Mesendoderm (in vitro differentiated cells): Measurements from ENCODE around the gene AGXT2.

Experiments
- DNase-seq: peaks from one replicate; pipeline ENCODE4 v3.0.0; 2013
- H2AK5ac ChIP-seq: 2 replicates; pipeline ENCODE4 v1.6.1; 2013; ENCODE audit warnings: low read length, inconsistent platforms
- H2BK120ac ChIP-seq: 2 replicates; pipeline ENCODE4 v1.6.1; 2013; ENCODE audit warnings: low read depth, mild to moderate bottlenecking, low read length, moderate library complexity, mixed read lengths
- H2BK15ac ChIP-seq: replicated peaks from 2 replicates; pipeline ENCODE4 v1.6.1; 2013; ENCODE audit warnings: low read depth, mild to moderate bottlenecking, moderate library complexity
- H2BK5ac ChIP-seq: 2 replicates; pipeline ENCODE4 v1.6.1; 2013; ENCODE audit warnings: low read length, inconsistent platforms
- H3K18ac ChIP-seq: 2 replicates; pipeline ENCODE4 v1.6.1; 2013; ENCODE audit warnings: mild to moderate bottlenecking, low read length, mixed read lengths
- H3K23ac ChIP-seq: one replicate; pipeline ENCODE4 v1.6.1; 2013; ENCODE audit warnings: low read length
- H3K27ac ChIP-seq: 2 replicates; pipeline ENCODE4 v1.5.1; 2013; ENCODE audit warnings: low read depth, mild to moderate bottlenecking, inconsistent platforms, low read length, moderate library complexity
- H3K27me3 ChIP-seq: 2 replicates; pipeline ENCODE4 v1.6.1; 2013; ENCODE audit warnings: low read length, control low read depth, mild to moderate bottlenecking, inconsistent platforms; ENCODE audit not compliant: insufficient read depth, poor library complexity
- H3K36me3 ChIP-seq: 2 replicates; pipeline ENCODE4 v1.6.1; 2013; ENCODE audit warnings: low read length, inconsistent platforms; ENCODE audit not compliant: control insufficient read depth, insufficient read depth
- H3K4ac ChIP-seq: one replicate; pipeline ENCODE4 v1.6.1; 2013; ENCODE audit warnings: low read depth, mild to moderate bottlenecking, low read length, moderate library complexity
- H3K4me1 ChIP-seq: 2 replicates; pipeline ENCODE4 v1.6.1; 2013; ENCODE audit warnings: low read depth, low read length, inconsistent platforms; ENCODE audit not compliant: control insufficient read depth
- H3K4me2 ChIP-seq: 2 replicates; pipeline ENCODE4 v1.6.1; 2013; ENCODE audit warnings: low read length
- H3K4me3 ChIP-seq: 2 replicates; pipeline ENCODE4 v1.5.1; 2013; ENCODE audit warnings: mild to moderate bottlenecking, low read length
- H3K56ac ChIP-seq: one replicate; pipeline ENCODE4 v1.6.1; 2013; ENCODE audit warnings: low read length
- H3K79me1 ChIP-seq: 2 replicates; pipeline ENCODE4 v1.6.1; 2013; ENCODE audit warnings: low read length, inconsistent platforms
- H3K79me2 ChIP-seq: 2 replicates; pipeline ENCODE4 v1.6.1; 2013; ENCODE audit warnings: mild to moderate bottlenecking, low read length; ENCODE audit not compliant: control insufficient read depth, insufficient read depth
- H3K9ac ChIP-seq: 2 replicates; pipeline ENCODE4 v1.6.1; 2013; ENCODE audit warnings: low read length, inconsistent platforms
- H4K5ac ChIP-seq: one replicate; pipeline ENCODE4 v1.6.1; 2013; ENCODE audit warnings: low read length
- H4K8ac ChIP-seq: one replicate; pipeline ENCODE4 v1.6.1; 2013; ENCODE audit warnings: low read depth, mild to moderate bottlenecking, control low read depth, low read length, moderate library complexity
- WGBS: extraction: QIAGEN DNeasy Blood & Tissue Kit; methylation state at CpG from one replicate; pipeline ENCODE4 v1.1.7; 2013; ENCODE audit warnings: low lambda C conversion rate, missing lambda C conversion rate; ENCODE audit not compliant: insufficient coverage; ENCODE audit errors: extremely low coverage; 5-methylcytosine and 5-hydroxymethylcytosine counted together

The AGXT2 gene

GRCh38 chr5:35032356-35032755 lies 15.4 kb downstream of the AGXT2 start:
- H2BK5ac ChIP-seq, result no peak overlapping the region
- no peak overlapping the region for H4K5ac ChIP-seq
- H3K18ac ChIP-seq, result no peak overlapping the region
- no peaks in the 10 kb centered on the region for H3K36me3 ChIP-seq
- no peak overlapping the region for H3K9ac ChIP-seq
- H3K27me3 ChIP-seq, result no peaks in the 10 kb centered on the region
- no peak overlapping the region for H2BK15ac ChIP-seq
- H3K79me2 ChIP-seq, result no peaks in the 10 kb centered on the region
- no peak overlapping the region for H3K23ac ChIP-seq
- H3K79me1 ChIP-seq, result no peaks in the 10 kb centered on the region
- H3K4me1 ChIP-seq, result no peaks in the 10 kb centered on the region
- no peak overlapping the region for H2AK5ac ChIP-seq
- H3K4ac ChIP-seq, result no peak overlapping the region
- no peak overlapping the region for H3K56ac ChIP-seq
- no peak overlapping the region for H2BK120ac ChIP-seq
- no CpG with 5 or more reads among the region's 6 CpGs for WGBS
- no peak for DNase-seq
- no peak overlapping the region for H3K4me2 ChIP-seq
- H3K27ac ChIP-seq, result no peak overlapping the region
- H4K8ac ChIP-seq, result no peak overlapping the region
- H3K4me3 ChIP-seq, result no peak overlapping the region

GRCh38 chr5:35031276-35031675 lies 16.5 kb downstream of the AGXT2 start:
- no peak overlapping the region for H3K4ac ChIP-seq
- no peak overlapping the region for H2BK120ac ChIP-seq
- H3K36me3 ChIP-seq, result no peaks in the 10 kb centered on the region
- H3K4me1 ChIP-seq, result no peaks in the 10 kb centered on the region
- no peaks in the 10 kb centered on the region for H3K79me1 ChIP-seq
- no peak overlapping the region for H4K8ac ChIP-seq
- H2BK5ac ChIP-seq, result no peak overlapping the region
- H3K27me3 ChIP-seq, result no peaks in the 10 kb centered on the region
- no peak overlapping the region for H3K4me3 ChIP-seq
- no CpG with 5 or more reads among the region's 5 CpGs for WGBS
- H3K79me2 ChIP-seq, result no peaks in the 10 kb centered on the region
- no peak overlapping the region for H3K18ac ChIP-seq
- H3K56ac ChIP-seq, result no peak overlapping the region
- no peak overlapping the region for H2AK5ac ChIP-seq
- H3K9ac ChIP-seq, result no peak overlapping the region
- H2BK15ac ChIP-seq, result no peak overlapping the region
- H3K23ac ChIP-seq, result no peak overlapping the region
- DNase-seq, result peak; percentile 35
- no peak overlapping the region for H4K5ac ChIP-seq
- H3K4me2 ChIP-seq, result no peak overlapping the region
- H3K27ac ChIP-seq, result no peak overlapping the region

GRCh38 chr5:35030426-35031100 lies 17.2 kb downstream of the AGXT2 start:
- Histone ChIP-seq H2BK15ac (no peak overlapping the region), H3K23ac (no peak overlapping the region), H3K27me3 (no peaks in the 10 kb centered on the region), H2BK5ac (no peak overlapping the region), H3K18ac (no peak overlapping the region), H3K4me1 (no peaks in the 10 kb centered on the region), H2BK120ac (no peak overlapping the region), H4K8ac (no peak overlapping the region), H3K56ac (no peak overlapping the region), H3K36me3 (no peaks in the 10 kb centered on the region), H3K9ac (no peak overlapping the region), H3K4me2 (no peak overlapping the region), H3K27ac (no peak overlapping the region), H3K79me1 (no peaks in the 10 kb centered on the region), H3K4ac (no peak overlapping the region), H2AK5ac (no peak overlapping the region), H3K79me2 (no peaks in the 10 kb centered on the region), H4K5ac (no peak overlapping the region), H3K4me3 (no peak overlapping the region)
- no CpG with 5 or more reads among the region's 10 CpGs for WGBS
- no peak for DNase-seq

- Histone ChIP-seq H2BK5ac (no peak overlapping the region), H2BK120ac (no peak overlapping the region)
- WGBS, result no CpG with 5 or more reads among the region's 4 CpGs
These were observed 18.4 kb downstream of the AGXT2 start for GRCh38 chr5:35029333-35029732.

GRCh38 chr5:35026941-35027340 lies 20.8 kb downstream of the AGXT2 start:
- H3K9ac ChIP-seq, result no peak overlapping the region
- no peaks in the 10 kb centered on the region for H3K27me3 ChIP-seq
- no peak overlapping the region for H2BK15ac ChIP-seq
- H2AK5ac ChIP-seq, result no peak overlapping the region
- H2BK5ac ChIP-seq, result no peak overlapping the region
- H3K27ac ChIP-seq, result no peak overlapping the region
- no peak overlapping the region for H3K4me2 ChIP-seq
- H3K79me2 ChIP-seq, result no peaks in the 10 kb centered on the region
- H3K4me3 ChIP-seq, result no peak overlapping the region
- no peak overlapping the region for H3K18ac ChIP-seq
- no peaks in the 10 kb centered on the region for H3K36me3 ChIP-seq
- no CpG with 5 or more reads among the region's 5 CpGs for WGBS
- H3K4ac ChIP-seq, result no peak overlapping the region
- H4K8ac ChIP-seq, result no peak overlapping the region
- H3K79me1 ChIP-seq, result no peaks in the 10 kb centered on the region
- H3K56ac ChIP-seq, result no peak overlapping the region
- H4K5ac ChIP-seq, result no peak overlapping the region
- H2BK120ac ChIP-seq, result no peak overlapping the region
- no peak overlapping the region for H3K23ac ChIP-seq
- no peaks in the 10 kb centered on the region for H3K4me1 ChIP-seq
- DNase-seq, result no peak

More at GRCh38 chr5:35029333-35029732, 18.4 kb downstream of the AGXT2 start:
- Histone ChIP-seq H3K4ac (no peak overlapping the region), H3K18ac (no peak overlapping the region), H3K4me3 (no peak overlapping the region), H3K9ac (no peak overlapping the region), H3K36me3 (no peaks in the 10 kb centered on the region), H3K79me2 (no peaks in the 10 kb centered on the region), H3K23ac (no peak overlapping the region), H3K27me3 (no peaks in the 10 kb centered on the region), H3K27ac (no peak overlapping the region), H4K5ac (no peak overlapping the region), H2AK5ac (no peak overlapping the region), H4K8ac (no peak overlapping the region), H3K4me2 (no peak overlapping the region), H3K56ac (no peak overlapping the region), H3K79me1 (no peaks in the 10 kb centered on the region), H3K4me1 (no peaks in the 10 kb centered on the region), H2BK15ac (no peak overlapping the region)
- DNase-seq, result no peak

GRCh38 chr5:35026280-35026840 lies 21.4 kb downstream of the AGXT2 start:
- no peak overlapping the region for H3K56ac ChIP-seq
- no peak overlapping the region for H3K4ac ChIP-seq
- H4K5ac ChIP-seq, result no peak overlapping the region
- no peak for DNase-seq
- no peak overlapping the region for H2BK5ac ChIP-seq
- no peak overlapping the region for H2BK15ac ChIP-seq
- H3K36me3 ChIP-seq, result no peaks in the 10 kb centered on the region
- H2BK120ac ChIP-seq, result no peak overlapping the region
- no peak overlapping the region for H3K9ac ChIP-seq
- H3K79me2 ChIP-seq, result no peaks in the 10 kb centered on the region
- no peak overlapping the region for H4K8ac ChIP-seq
- H3K27ac ChIP-seq, result no peak overlapping the region
- no peak overlapping the region for H2AK5ac ChIP-seq
- no peak overlapping the region for H3K4me2 ChIP-seq
- no peak overlapping the region for H3K23ac ChIP-seq
- no peaks in the 10 kb centered on the region for H3K79me1 ChIP-seq
- no peaks in the 10 kb centered on the region for H3K27me3 ChIP-seq
- H3K4me1 ChIP-seq, result no peaks in the 10 kb centered on the region
- WGBS, result no CpG with 5 or more reads among the region's 5 CpGs
- no peak overlapping the region for H3K4me3 ChIP-seq
- no peak overlapping the region for H3K18ac ChIP-seq
